HCT116 (cell line): ENCODE results near the gene SNORC. TPM values are rescaled to one million over a fixed set of nuclear protein-coding genes. Genes with fewer than 3 reads are reported as not detected.

ENCODE experiments used
- ATAC-seq: fragments of 200-7000 bp; cut with Tn5 transposase; 2 replicates; pipeline ENCODE4 v1.9.1; 2020; ENCODE audit warnings: mild to moderate bottlenecking, moderate library complexity
- BruUV-seq: library from RNA; stranded (reverse); fragments of 400-500 nt; replicated peaks from 2 replicates; lab custom pipeline; 2021; lab: Mats Ljungman, UMichigan
- CTCF ChIA-PET: fragments of 300-600 bp; sonication (Branson Sonifier 250); formaldehyde crosslinking; loops from one replicate; lab custom pipeline; 2021; ENCODE audit warnings: antibody characterized with exemption; lab: Charles Lee
- POLR2A ChIA-PET: fragments of 300-600, 350-600 bp; sonication (Branson Sonifier 250); formaldehyde crosslinking; loops from one replicate; lab custom pipeline; 2021; ENCODE audit warnings: antibody characterized with exemption; lab: Charles Lee
- RAD21 ChIA-PET, 2 experiments: fragments of 300-600 bp; sonication (Branson Sonifier 250); formaldehyde crosslinking; loops; one replicate each; lab custom pipeline; 2023; ENCODE audit warnings: low total read pairs in 2 of 2; ENCODE audit not compliant: uncharacterized antibody in 2 of 2, unreplicated experiment in 2 of 2, low non-redundant PET in 1 of 2; lab: Charles Lee
- DNase-seq: peaks from one replicate; pipeline ENCODE4 v3.0.0-alpha.2; 2010; ENCODE audit warnings: low read depth, low spot score
- H2AFZ ChIP-seq: fragments of 200-600 bp; shearing (Covaris generic), sonication (generic); 2 replicates; pipeline ENCODE4 v1.6.1; 2017; ENCODE audit warnings: low read depth, mixed run types, mixed read lengths, antibody characterized with exemption, low read length; ENCODE audit not compliant: poor library complexity, severe bottlenecking
- H3K27ac ChIP-seq: 2 replicates; pipeline ENCODE4 v1.5.1; 2012; ENCODE audit warnings: low read depth, low read length
- H3K27me3 ChIP-seq: fragments of 200-600 bp; sonication (generic); 2 replicates; pipeline ENCODE4 v1.6.1; 2016; ENCODE audit warnings: mixed run types, low read length, mixed read lengths; ENCODE audit not compliant: insufficient read depth
- H3K36me3 ChIP-seq, 2 experiments: fragments of 200-500 bp in 1 of 2; fragments of 200-600 bp in 1 of 2; sonication (Bioruptor generic) in 1 of 2; sonication (generic) in 1 of 2; 2 replicates each; pipeline versions ENCODE4 v1.5.1 to v1.6.1; 2014 to 2016; ENCODE audit warnings: low read length in 2 of 2, inconsistent platforms in 1 of 2, mixed read lengths in 1 of 2, mixed run types in 1 of 2; ENCODE audit not compliant: insufficient read depth in 2 of 2, control insufficient read depth in 1 of 2
- H3K4me1 ChIP-seq, 2 experiments: fragments of 200-600 bp in 1 of 2; sonication (generic) in 1 of 2; 2 replicates each; pipeline versions ENCODE4 v1.5.1 to v1.6.1; 2012 to 2017; ENCODE audit warnings: low read length in 2 of 2, inconsistent platforms in 1 of 2, mild to moderate bottlenecking in 1 of 2, mixed read lengths in 1 of 2, mixed run types in 1 of 2, moderate library complexity in 1 of 2; ENCODE audit not compliant: insufficient read depth in 2 of 2, control insufficient read depth in 1 of 2
- H3K4me2 ChIP-seq: fragments of 200-600 bp; sonication (generic); 2 replicates; pipeline ENCODE4 v1.6.1; 2017; ENCODE audit warnings: mixed run types, low read length, mixed read lengths
- H3K4me3 ChIP-seq, 2 experiments: fragments of 200-600 bp in 1 of 2; sonication (generic) in 1 of 2; replicated peaks in 1 of 2; 2 replicates each; pipeline ENCODE4 v1.5.1; 2011 to 2016; ENCODE audit warnings: low read length in 2 of 2, control low read depth in 1 of 2, low read depth in 1 of 2, mild to moderate bottlenecking in 1 of 2, mixed read lengths in 1 of 2, mixed run types in 1 of 2
- H3K79me2 ChIP-seq: fragments of 200-600 bp; sonication (generic); 2 replicates; pipeline ENCODE4 v1.6.1; 2017; ENCODE audit warnings: mild to moderate bottlenecking, mixed run types, low read length, moderate library complexity, mixed read lengths; ENCODE audit not compliant: insufficient read depth
- H3K9ac ChIP-seq: fragments of 200-600 bp; sonication (generic); 2 replicates; pipeline ENCODE4 v1.6.1; 2016; ENCODE audit warnings: low read length, mixed read lengths
- H3K9me2 ChIP-seq: fragments of 200-600 bp; sonication (generic), shearing (Covaris generic); 2 replicates; pipeline ENCODE4 v1.6.1; 2017; ENCODE audit warnings: mixed run types, mild to moderate bottlenecking, moderate library complexity; ENCODE audit not compliant: insufficient read depth
- H3K9me3 ChIP-seq, 2 experiments: fragments of 200-500 bp in 1 of 2; fragments of 200-600 bp in 1 of 2; sonication (Bioruptor generic) in 1 of 2; sonication (generic) in 1 of 2; 2 replicates each; pipeline ENCODE4 v1.6.1; 2014 to 2017; ENCODE audit warnings: low read length in 2 of 2, mixed read lengths in 2 of 2, inconsistent platforms in 1 of 2, low read depth in 1 of 2, mild to moderate bottlenecking in 1 of 2, mixed run types in 1 of 2, moderate library complexity in 1 of 2; ENCODE audit not compliant: control insufficient read depth in 1 of 2, insufficient read depth in 1 of 2
- H4K20me1 ChIP-seq: fragments of 200-600 bp; sonication (generic), shearing (Covaris generic); 2 replicates; pipeline ENCODE4 v1.6.1; 2017; ENCODE audit warnings: mixed run types, mild to moderate bottlenecking, moderate library complexity; ENCODE audit not compliant: insufficient read depth
- EGR1 ChIP-seq: IDR thresholded peaks from 2 replicates; pipeline ENCODE4 v1.6.1; 2012; ENCODE audit warnings: low read depth
- ELF1 ChIP-seq: IDR thresholded peaks from 2 replicates; pipeline ENCODE4 v1.6.1; 2012; ENCODE audit warnings: low read depth, borderline replicate concordance
- POLR2A ChIP-seq: IDR thresholded peaks from 2 replicates; pipeline ENCODE4 v1.7.0; 2011; ENCODE audit warnings: borderline replicate concordance; ENCODE audit not compliant: insufficient read depth, insufficient read length; ENCODE audit errors: extremely low read depth
- REST ChIP-seq: IDR thresholded peaks from 2 replicates; pipeline ENCODE4 v1.6.1; 2012; ENCODE audit warnings: low read depth
- SP1 ChIP-seq: IDR thresholded peaks from 2 replicates; pipeline ENCODE4 v1.6.1; 2012; ENCODE audit warnings: low read depth
- TCF7L2 ChIP-seq: IDR thresholded peaks from 2 replicates; pipeline ENCODE4 v1.7.0; 2011; ENCODE audit warnings: borderline replicate concordance, inconsistent platforms; ENCODE audit not compliant: insufficient read depth, insufficient read length; ENCODE audit errors: extremely low read depth
- ZBTB33 ChIP-seq: IDR thresholded peaks from 2 replicates; pipeline ENCODE4 v1.6.1; 2011; ENCODE audit warnings: mild to moderate bottlenecking, low read length, moderate library complexity; ENCODE audit not compliant: insufficient replicate concordance; ENCODE audit errors: extremely low read depth
- intact Hi-C: fragments of 100-400 bp; cut with micrococcal nuclease; formaldehyde crosslinking; loops from 2 replicates; pipeline ENCODE4 v1.10.0; 2022
- total RNA-seq: library from RNA; stranded (reverse); gene quantifications from one replicate; pipeline ENCODE4 v1.2.1, GENCODE V29; 2021; ENCODE audit not compliant: unreplicated experiment

Gene SNORC
- total RNA-seq, 1 experiment from 2014 or later: 14.0 TPM

- Histone ChIP-seq H3K9ac (no peak overlapping the region), H3K36me3 (no peaks in the 10 kb centered on the region), H3K27ac (no peak overlapping the region), H3K27me3 (no peaks in the 10 kb centered on the region), H3K4me3 (no peak overlapping the region), H2AFZ (no peak overlapping the region), H3K4me1 (no peaks in the 10 kb centered on the region; a peak in 1 of 4 replicates), H3K79me2 (no peaks in the 10 kb centered on the region), H3K9me3 (no peaks in the 10 kb centered on the region), H3K9me2 (no peaks in the 10 kb centered on the region), H3K4me2 (no peak overlapping the region), H4K20me1 (no peaks in the 10 kb centered on the region)
- ChIA-PET CTCF (no interaction called here), RAD21 (no interaction called here), POLR2A (no interaction called here)
- DNase-seq (no peak), ATAC-seq (no peak)
- TF ChIP-seq ELF1 (no peak), REST (no peak), TCF7L2 (no peak), POLR2A (no peak), SP1 (no peak), EGR1 (no peak), ZBTB33 (no peak)
- BruUV-seq: no TSS peak
- intact Hi-C loops: no loop called here
These were observed 57.9 kb downstream of the SNORC start for GRCh38 chr2:232927793-232928550.

Other genes with a start within 250 kb of the SNORC start
- 0.52 TPM for gene EFHD1, start 236.7 kb upstream of the SNORC start, total RNA-seq
- gene GIGYF2, start 172.9 kb upstream of the SNORC start, total RNA-seq: 60.6 TPM
- gene KCNJ13, start 93.7 kb upstream of the SNORC start, total RNA-seq: not detected
- gene NGEF, start 143.0 kb downstream of the SNORC start, total RNA-seq: 12.6 TPM
- not detected for gene NEU2, start 162.4 kb downstream of the SNORC start, total RNA-seq
- gene INPP5D, start 190.1 kb downstream of the SNORC start, total RNA-seq: 1.8 TPM